ENCODE results near the gene TOMM7.
"Not testable (repeated sequence)": the region's sequence is repeated elsewhere in the genome, so short reads cannot be mapped to it uniquely, and the experiment has no call there.

TOMM7 gene

DNA sequence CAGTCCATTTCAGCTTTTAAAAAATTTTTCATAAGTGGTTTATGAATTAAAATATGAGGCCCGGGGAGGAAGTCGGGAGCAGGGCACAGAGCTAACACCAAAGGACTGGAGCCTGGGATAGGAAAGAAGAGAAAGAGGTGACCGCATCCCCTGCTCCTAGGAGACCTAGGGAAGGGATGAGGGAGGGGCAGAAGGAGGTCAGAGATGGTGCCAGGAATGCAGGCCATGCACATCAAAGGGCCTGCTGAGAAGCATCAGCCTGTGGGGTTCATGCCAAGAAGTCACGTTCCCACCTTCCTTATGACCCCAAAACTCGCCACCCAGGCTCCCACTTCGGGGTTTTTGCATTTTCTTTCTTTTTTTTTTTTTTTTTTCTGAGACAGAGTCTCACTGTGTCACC lies 14.7 kb upstream of the TOMM7 start:
- H3K27me3 ChIP-seq (replicated peaks; ENCODE audit: control insufficient read depth, insufficient read depth, low read length): no peaks in the 10 kb centered on the region
- no peak overlapping the region for H3K4me3 ChIP-seq (replicated peaks; ENCODE audit: low read depth, low read length)
- TF ChIP-seq, protein P1, sequence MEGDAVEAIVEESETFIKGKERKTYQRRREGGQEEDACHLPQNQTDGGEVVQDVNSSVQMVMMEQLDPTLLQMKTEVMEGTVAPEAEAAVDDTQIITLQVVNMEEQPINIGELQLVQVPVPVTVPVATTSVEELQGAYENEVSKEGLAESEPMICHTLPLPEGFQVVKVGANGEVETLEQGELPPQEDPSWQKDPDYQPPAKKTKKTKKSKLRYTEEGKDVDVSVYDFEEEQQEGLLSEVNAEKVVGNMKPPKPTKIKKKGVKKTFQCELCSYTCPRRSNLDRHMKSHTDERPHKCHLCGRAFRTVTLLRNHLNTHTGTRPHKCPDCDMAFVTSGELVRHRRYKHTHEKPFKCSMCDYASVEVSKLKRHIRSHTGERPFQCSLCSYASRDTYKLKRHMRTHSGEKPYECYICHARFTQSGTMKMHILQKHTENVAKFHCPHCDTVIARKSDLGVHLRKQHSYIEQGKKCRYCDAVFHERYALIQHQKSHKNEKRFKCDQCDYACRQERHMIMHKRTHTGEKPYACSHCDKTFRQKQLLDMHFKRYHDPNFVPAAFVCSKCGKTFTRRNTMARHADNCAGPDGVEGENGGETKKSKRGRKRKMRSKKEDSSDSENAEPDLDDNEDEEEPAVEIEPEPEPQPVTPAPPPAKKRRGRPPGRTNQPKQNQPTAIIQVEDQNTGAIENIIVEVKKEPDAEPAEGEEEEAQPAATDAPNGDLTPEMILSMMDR (IDR thresholded peaks at IDR 0.05; ENCODE audit: insufficient read depth, low read length, poor library complexity, severe bottlenecking): no peak
- DNase-seq (ENCODE audit: extremely low read depth, insufficient read length): no peak
- H3K36me3 ChIP-seq (ENCODE audit: control insufficient read depth, insufficient read depth, low read length): no peaks in the 10 kb centered on the region

DNA sequence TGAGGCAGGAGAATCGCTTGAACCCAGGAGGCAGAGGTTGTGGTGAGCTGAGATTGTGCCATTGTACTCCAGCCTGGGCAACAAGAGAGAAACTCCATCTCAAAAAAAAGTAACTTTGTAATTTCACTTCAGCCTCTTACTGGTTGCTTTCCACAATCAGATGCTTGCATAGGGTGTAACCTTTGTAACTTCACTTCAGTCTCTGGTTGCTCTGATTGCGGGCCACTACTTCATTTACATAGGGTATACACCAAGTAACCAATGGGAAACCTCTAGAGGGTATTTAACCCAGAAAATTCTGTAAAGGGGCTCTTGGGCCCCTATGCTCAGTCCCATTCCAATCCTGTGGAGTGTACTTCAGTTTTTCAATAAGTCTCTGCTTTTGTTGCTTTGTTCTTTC lies 13.9 kb upstream of the TOMM7 start:
- not testable (repeated sequence) for H3K4me3 ChIP-seq (replicated peaks; ENCODE audit: low read depth, low read length); H3K27me3 ChIP-seq (replicated peaks; ENCODE audit: control insufficient read depth, insufficient read depth, low read length); H3K36me3 ChIP-seq (ENCODE audit: control insufficient read depth, insufficient read depth, low read length); DNase-seq (ENCODE audit: extremely low read depth, insufficient read length)

DNA sequence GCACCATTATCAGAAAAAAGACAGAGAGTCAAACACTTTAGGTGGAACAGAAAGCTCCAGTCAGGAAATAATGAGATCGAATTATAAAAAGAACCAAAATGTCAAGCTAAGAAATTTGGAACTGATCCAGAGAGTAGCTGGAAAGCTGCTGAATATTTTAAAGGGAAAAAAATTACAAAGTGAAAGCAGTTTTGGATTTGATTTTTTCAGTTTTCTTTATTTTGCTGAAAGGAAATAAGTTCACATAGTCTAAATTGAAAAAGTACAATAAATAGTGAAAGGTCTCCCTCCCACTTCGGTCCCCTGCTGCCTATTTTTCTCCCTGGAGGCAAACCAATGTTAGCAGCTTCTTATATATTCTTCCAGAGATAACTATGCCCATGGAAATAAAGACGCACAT lies 11.3 kb upstream of the TOMM7 start:
- no peaks in the 10 kb centered on the region for H3K27me3 ChIP-seq (replicated peaks; ENCODE audit: control insufficient read depth, insufficient read depth, low read length)
- no peaks in the 10 kb centered on the region for H3K36me3 ChIP-seq (ENCODE audit: control insufficient read depth, insufficient read depth, low read length)
- TF ChIP-seq, protein P1 (IDR thresholded peaks at IDR 0.05; ENCODE audit: insufficient read depth, low read length, poor library complexity, severe bottlenecking): no peak
- DNase-seq (ENCODE audit: extremely low read depth, insufficient read length): no peak
- no peak overlapping the region for H3K4me3 ChIP-seq (replicated peaks; ENCODE audit: low read depth, low read length)

DNA sequence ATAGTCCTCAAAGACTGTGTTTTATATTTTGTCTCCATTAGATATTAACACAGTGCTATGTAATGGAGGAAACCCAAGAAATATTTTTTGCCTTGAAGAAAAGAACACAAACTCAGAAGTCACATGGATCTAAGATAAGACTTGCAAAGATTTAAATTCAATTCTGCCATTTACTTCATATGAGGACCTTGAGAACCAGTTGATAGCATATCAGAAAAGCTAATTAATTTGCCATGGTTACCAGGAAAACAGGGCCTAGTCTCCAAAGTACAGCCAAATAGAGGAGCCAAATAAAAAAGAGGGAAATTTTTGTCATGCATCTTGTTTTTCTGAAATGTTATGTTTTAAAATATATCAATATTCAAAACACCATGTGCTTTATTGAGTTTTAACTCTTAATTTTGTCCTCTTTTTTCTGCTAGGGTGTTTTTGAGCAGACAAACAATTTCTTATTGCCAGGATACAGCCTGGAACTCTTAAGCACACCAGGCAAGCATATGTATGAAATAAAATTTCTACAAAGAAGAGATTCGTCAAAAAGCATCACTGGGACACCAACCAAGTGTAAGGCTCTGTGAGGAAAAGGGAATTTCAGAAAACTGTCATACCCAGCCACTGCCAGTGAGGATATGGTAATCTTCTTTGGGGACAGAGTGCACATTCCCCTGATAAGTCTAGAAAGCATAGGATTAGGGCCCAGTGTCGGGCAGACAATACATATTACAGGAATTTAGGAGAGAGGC lies 10.6 kb upstream of the TOMM7 start:
- H3K4me3 ChIP-seq (replicated peaks; ENCODE audit: low read depth, low read length): no peak overlapping the region
- no peaks in the 10 kb centered on the region for H3K27me3 ChIP-seq (replicated peaks; ENCODE audit: control insufficient read depth, insufficient read depth, low read length)
- no peaks in the 10 kb centered on the region for H3K36me3 ChIP-seq (ENCODE audit: control insufficient read depth, insufficient read depth, low read length)
- DNase-seq (ENCODE audit: extremely low read depth, insufficient read length): no peak
- TF ChIP-seq, protein P1 (IDR thresholded peaks at IDR 0.05; ENCODE audit: insufficient read depth, low read length, poor library complexity, severe bottlenecking): no peak

DNA sequence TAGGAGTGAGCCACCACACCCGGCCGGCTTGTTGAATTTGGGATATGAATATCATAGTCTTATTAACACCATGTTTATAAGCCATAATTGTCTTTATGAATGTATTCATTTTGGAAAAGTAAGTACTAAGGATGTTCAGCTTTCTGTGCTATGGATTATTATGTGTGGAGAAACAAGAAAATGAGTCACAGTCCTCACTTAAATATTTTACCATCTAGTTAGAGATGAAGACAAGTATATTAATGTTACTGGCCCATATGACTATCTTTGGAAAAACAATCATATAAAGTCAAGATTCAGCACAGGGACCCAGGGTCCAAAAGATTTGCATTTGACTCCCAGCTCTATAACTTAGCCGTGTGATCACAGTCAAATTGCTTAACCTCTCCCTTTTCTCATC lies 9.8 kb upstream of the TOMM7 start:
- no peak for DNase-seq (ENCODE audit: extremely low read depth, insufficient read length)
- H3K4me3 ChIP-seq (replicated peaks; ENCODE audit: low read depth, low read length): no peak overlapping the region
- H3K36me3 ChIP-seq (ENCODE audit: control insufficient read depth, insufficient read depth, low read length): no peaks in the 10 kb centered on the region
- H3K27me3 ChIP-seq (replicated peaks; ENCODE audit: control insufficient read depth, insufficient read depth, low read length): no peaks in the 10 kb centered on the region
- TF ChIP-seq, protein P1 (IDR thresholded peaks at IDR 0.05; ENCODE audit: insufficient read depth, low read length, poor library complexity, severe bottlenecking): no peak

DNA sequence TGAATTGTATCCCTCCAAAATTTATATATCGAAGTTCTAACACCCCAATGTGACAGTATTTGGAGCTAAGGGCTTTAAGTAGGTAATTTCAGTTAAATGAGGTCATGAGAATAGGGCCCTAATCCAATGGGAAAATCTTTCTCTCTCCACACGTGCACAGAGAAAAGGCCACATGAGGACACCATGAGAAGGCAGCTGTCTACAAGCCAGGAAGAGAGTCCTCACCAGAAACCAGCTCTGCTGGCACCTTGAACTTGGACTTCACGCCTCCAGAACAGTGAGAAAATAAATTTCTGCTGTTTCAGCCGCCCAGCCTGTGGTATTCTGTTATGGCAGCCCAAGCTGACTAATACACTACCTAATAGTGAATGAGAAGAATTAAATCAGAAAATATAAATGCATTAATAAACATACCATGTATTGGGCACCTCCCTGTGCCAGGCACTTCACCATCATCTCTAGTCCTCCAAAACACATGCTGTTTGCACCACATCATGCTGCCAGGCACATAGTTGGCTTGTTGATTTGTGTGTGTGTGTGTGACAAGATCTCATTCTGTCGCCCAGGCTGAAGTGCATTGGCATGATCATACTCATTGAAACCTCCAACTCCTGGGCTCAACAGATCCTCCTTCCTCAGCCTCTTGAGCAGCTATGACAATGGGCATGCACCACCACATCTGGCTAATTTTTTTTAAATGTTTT lies 9.1 kb upstream of the TOMM7 start:
- TF ChIP-seq, protein P1 (IDR thresholded peaks at IDR 0.05; ENCODE audit: insufficient read depth, low read length, poor library complexity, severe bottlenecking): no peak
- H3K4me3 ChIP-seq (replicated peaks; ENCODE audit: low read depth, low read length): no peak overlapping the region
- H3K27me3 ChIP-seq (replicated peaks; ENCODE audit: control insufficient read depth, insufficient read depth, low read length): no peaks in the 10 kb centered on the region
- no peaks in the 10 kb centered on the region for H3K36me3 ChIP-seq (ENCODE audit: control insufficient read depth, insufficient read depth, low read length)
- no peak for DNase-seq (ENCODE audit: extremely low read depth, insufficient read length)

Data from GM06990 (cell line).